Peyer's patch (tissue), 4 donors: ENCODE results near the gene NCKAP5. TPM values are rescaled to one million over a fixed set of nuclear protein-coding genes. Genes with fewer than 3 reads are reported as not detected.

ENCODE experiments used
- DNase-seq, 3 donors: peaks; one replicate each; pipeline ENCODE4 v3.0.0-alpha.2; 2017 to 2019
- H3K27ac ChIP-seq, 4 donors: fragments of 200-600 bp; sonication (generic); one replicate each; pipeline ENCODE4 v1.5.1; 2016 to 2019
- H3K27me3 ChIP-seq, 2 donors: fragments of 200-600 bp; sonication (generic); one replicate each; pipeline ENCODE4 v1.5.1; 2019
- H3K36me3 ChIP-seq, 3 donors: fragments of 200-600 bp; sonication (generic); one replicate each; pipeline ENCODE4 v1.5.1; 2016 to 2019
- H3K4me1 ChIP-seq, 4 donors: fragments of 200-600 bp; sonication (generic); one replicate each; pipeline ENCODE4 v1.5.1; 2016 to 2019
- H3K4me3 ChIP-seq, 4 donors: fragments of 200-600 bp; sonication (generic); 1 replicate in 3 of 4; 2 replicates in 1 of 4; pipeline ENCODE4 v1.5.1; 2016 to 2019; ENCODE audit warnings: mild to moderate bottlenecking in 1 of 4
- H3K9me3 ChIP-seq, 4 donors: fragments of 200-600 bp; sonication (generic); one replicate each; pipeline ENCODE4 v1.5.1; 2016 to 2019; ENCODE audit warnings: mild to moderate bottlenecking in 1 of 4
- CTCF ChIP-seq, 6 experiments: fragments of 450-650 bp in 4 of 6; fragments of 200-600 bp in 2 of 6; sonication (generic) in 1 of 6; IDR thresholded peaks; one replicate each; pipeline ENCODE4 v1.5.1; 2017 to 2019; ENCODE audit warnings: antibody characterized with exemption in 6 of 6, mild to moderate bottlenecking in 3 of 6, moderate library complexity in 1 of 6
- POLR2A ChIP-seq, 2 donors: fragments of 450-650 bp; IDR thresholded peaks; one replicate each; pipeline ENCODE4 v1.5.1; 2017; ENCODE audit warnings: antibody characterized with exemption in 2 of 2, mild to moderate bottlenecking in 2 of 2, moderate library complexity in 2 of 2
- total RNA-seq, 4 donors: library from RNA; depleted of rRNA; stranded (reverse); fragments of >200 nt; gene quantifications; one replicate each; pipeline ENCODE4 v1.1.0, GENCODE V29; 2016

Gene NCKAP5
- total RNA-seq, 4 donors from 2014 or later, result 9.1 to 28.5 (median 22.5) TPM

- Histone ChIP-seq H3K36me3 (no peaks in the 10 kb centered on the region), H3K4me3 (no peak overlapping the region), H3K9me3 (no peaks in the 10 kb centered on the region), H3K27me3 (no peaks in the 10 kb centered on the region), H3K4me1 (no peaks in the 10 kb centered on the region), H3K27ac (no peak overlapping the region)
- TF ChIP-seq CTCF (IDR thresholded peaks at IDR 0.05) (no peak), POLR2A (IDR thresholded peaks at IDR 0.05) (no peak)
- DNase-seq, result no peak
Measured at GRCh38 chr2:132798341-132798740, 769.9 kb downstream of the NCKAP5 start.

- no peaks in the 10 kb centered on the region for H3K9me3 ChIP-seq
- no peaks in the 10 kb centered on the region for H3K36me3 ChIP-seq
- no peak overlapping the region for H3K27ac ChIP-seq
- no peaks in the 10 kb centered on the region for H3K4me1 ChIP-seq
- no peak overlapping the region for H3K4me3 ChIP-seq
- H3K27me3 ChIP-seq, result no peaks in the 10 kb centered on the region
- no peak for DNase-seq
- TF ChIP-seq POLR2A (IDR thresholded peaks at IDR 0.05) (no peak), CTCF (IDR thresholded peaks at IDR 0.05) (no peak)
Measured at GRCh38 chr2:132797556-132797955, 770.7 kb downstream of the NCKAP5 start.

GRCh38 chr2:132797071-132797470 is 771.2 kb downstream of the NCKAP5 start:
- H3K36me3 ChIP-seq, result no peaks in the 10 kb centered on the region
- no peak for TF ChIP-seq CTCF (IDR thresholded peaks at IDR 0.05)
- TF ChIP-seq POLR2A (IDR thresholded peaks at IDR 0.05), result no peak
- H3K4me3 ChIP-seq, result no peak overlapping the region
- no peaks in the 10 kb centered on the region for H3K27me3 ChIP-seq
- H3K4me1 ChIP-seq, result no peaks in the 10 kb centered on the region
- no peak for DNase-seq
- no peaks in the 10 kb centered on the region for H3K9me3 ChIP-seq
- no peak overlapping the region for H3K27ac ChIP-seq

GRCh38 chr2:132795220-132795619 is 773.0 kb downstream of the NCKAP5 start:
- H3K27me3 ChIP-seq, result no peaks in the 10 kb centered on the region
- H3K9me3 ChIP-seq, result no peaks in the 10 kb centered on the region
- no peak overlapping the region for H3K4me3 ChIP-seq
- DNase-seq, result no peak
- no peak for TF ChIP-seq CTCF (IDR thresholded peaks at IDR 0.05)
- no peak for TF ChIP-seq POLR2A (IDR thresholded peaks at IDR 0.05)
- no peaks in the 10 kb centered on the region for H3K4me1 ChIP-seq
- no peak overlapping the region for H3K27ac ChIP-seq
- H3K36me3 ChIP-seq, result no peaks in the 10 kb centered on the region

GRCh38 chr2:132793532-132793931 is 774.7 kb downstream of the NCKAP5 start:
- no peak for TF ChIP-seq CTCF (IDR thresholded peaks at IDR 0.05)
- TF ChIP-seq POLR2A (IDR thresholded peaks at IDR 0.05), result no peak
- H3K27me3 ChIP-seq, result no peaks in the 10 kb centered on the region
- no peak for DNase-seq

GRCh38 chr2:132790207-132790785 is 778.0 kb downstream of the NCKAP5 start:
- DNase-seq, result no peak
- H3K27ac ChIP-seq, result no peak overlapping the region

More at GRCh38 chr2:132793532-132793931, 774.7 kb downstream of the NCKAP5 start:
- no peaks in the 10 kb centered on the region for H3K4me1 ChIP-seq
- no peaks in the 10 kb centered on the region for H3K36me3 ChIP-seq
- no peak overlapping the region for H3K27ac ChIP-seq
- H3K4me3 ChIP-seq, result no peak overlapping the region
- H3K9me3 ChIP-seq, result no peaks in the 10 kb centered on the region

More at GRCh38 chr2:132790207-132790785, 778.0 kb downstream of the NCKAP5 start:
- Histone ChIP-seq H3K4me1 (no peaks in the 10 kb centered on the region), H3K27me3 (no peaks in the 10 kb centered on the region), H3K9me3 (no peaks in the 10 kb centered on the region), H3K4me3 (no peak overlapping the region), H3K36me3 (no peaks in the 10 kb centered on the region)
- TF ChIP-seq CTCF (IDR thresholded peaks at IDR 0.05), result no peak
- no peak for TF ChIP-seq POLR2A (IDR thresholded peaks at IDR 0.05)
